OCI-LY1 (cell line): ENCODE measurements around the gene HDGFL3.

Experiments
- H2AFZ ChIP-seq: fragments of 200-600 bp; sonication (generic), shearing (Covaris generic); 2 replicates; pipeline ENCODE4 v1.6.0; 2014; ENCODE audit warnings: antibody characterized with exemption, mild to moderate bottlenecking, low read length
- H3F3A ChIP-seq: fragments of 200-600 bp; sonication (generic), shearing (Covaris generic); 2 replicates; pipeline ENCODE4 v1.6.0; 2014; ENCODE audit warnings: mild to moderate bottlenecking, antibody characterized with exemption, low read length, moderate library complexity; ENCODE audit not compliant: insufficient read depth
- H3K27ac ChIP-seq: fragments of 200-600 bp; sonication (generic); 2 replicates; pipeline ENCODE4 v1.5.1; 2014; ENCODE audit warnings: low read length, mixed run types, mild to moderate bottlenecking, low read depth; ENCODE audit not compliant: poor library complexity, severe bottlenecking
- H3K27me3 ChIP-seq: fragments of 200-600 bp; sonication (generic); 2 replicates; pipeline ENCODE4 v1.6.0; 2014; ENCODE audit warnings: antibody characterized with exemption, mild to moderate bottlenecking, low read length, moderate library complexity; ENCODE audit not compliant: insufficient read depth
- H3K36me3 ChIP-seq: fragments of 200-600 bp; sonication (generic); 2 replicates; pipeline ENCODE4 v1.6.1; 2014; ENCODE audit warnings: mild to moderate bottlenecking, antibody characterized with exemption, low read length, moderate library complexity, mixed read lengths; ENCODE audit not compliant: insufficient read depth
- H3K4me1 ChIP-seq: fragments of 200-600 bp; sonication (generic); 2 replicates; pipeline ENCODE4 v1.5.1; 2014; ENCODE audit warnings: mild to moderate bottlenecking, low read length, moderate library complexity; ENCODE audit not compliant: insufficient read depth, severe bottlenecking
- H3K4me2 ChIP-seq: fragments of 200-600 bp; sonication (generic), shearing (Covaris generic); 2 replicates; pipeline ENCODE4 v1.6.1; 2014; ENCODE audit warnings: low read length
- H3K4me3 ChIP-seq: fragments of 200-600 bp; sonication (generic); 2 replicates; pipeline ENCODE4 v1.5.1; 2014; ENCODE audit warnings: low read length, low read depth, mild to moderate bottlenecking, mixed read lengths; ENCODE audit not compliant: poor library complexity, severe bottlenecking
- H3K79me2 ChIP-seq: fragments of 200-600 bp; shearing (Covaris generic); 2 replicates; pipeline ENCODE4 v1.6.1; 2016; ENCODE audit warnings: mixed run types, low read length, mixed read lengths; ENCODE audit not compliant: insufficient read depth
- H3K9ac ChIP-seq: fragments of 200-600 bp; sonication (generic), shearing (Covaris generic); 2 replicates; pipeline ENCODE4 v1.6.1; 2014; ENCODE audit warnings: mild to moderate bottlenecking, low read length, mixed read lengths
- H3K9me2 ChIP-seq: fragments of 200-600 bp; sonication (generic), shearing (Covaris generic); 2 replicates; pipeline ENCODE4 v1.6.1; 2014; ENCODE audit warnings: low read depth, mild to moderate bottlenecking, low read length, mixed read lengths
- H3K9me3 ChIP-seq: fragments of 200-600 bp; shearing (Covaris generic); 2 replicates; pipeline ENCODE4 v1.6.1; 2014; ENCODE audit warnings: low read length, mixed read lengths
- H4K20me1 ChIP-seq: fragments of 200-600 bp; sonication (generic), shearing (Covaris generic); 2 replicates; pipeline ENCODE4 v1.6.0; 2016; ENCODE audit warnings: mild to moderate bottlenecking, low read length; ENCODE audit not compliant: insufficient read depth
- CTCF ChIP-seq: fragments of 200-600 bp; sonication (generic), shearing (Covaris generic); IDR thresholded peaks from 2 replicates; pipeline ENCODE4 v1.5.1; 2017; ENCODE audit warnings: mild to moderate bottlenecking, antibody characterized with exemption, low read length, moderate library complexity, mixed read lengths
- EZH2 ChIP-seq: fragments of 200-600 bp; sonication (generic), shearing (Covaris generic); IDR thresholded peaks from 2 replicates; pipeline ENCODE4 v1.8.0; 2017; ENCODE audit warnings: borderline replicate concordance, mixed run types, mild to moderate bottlenecking, antibody characterized with exemption, low read length, moderate library complexity, mixed read lengths

Gene HDGFL3

DNA sequence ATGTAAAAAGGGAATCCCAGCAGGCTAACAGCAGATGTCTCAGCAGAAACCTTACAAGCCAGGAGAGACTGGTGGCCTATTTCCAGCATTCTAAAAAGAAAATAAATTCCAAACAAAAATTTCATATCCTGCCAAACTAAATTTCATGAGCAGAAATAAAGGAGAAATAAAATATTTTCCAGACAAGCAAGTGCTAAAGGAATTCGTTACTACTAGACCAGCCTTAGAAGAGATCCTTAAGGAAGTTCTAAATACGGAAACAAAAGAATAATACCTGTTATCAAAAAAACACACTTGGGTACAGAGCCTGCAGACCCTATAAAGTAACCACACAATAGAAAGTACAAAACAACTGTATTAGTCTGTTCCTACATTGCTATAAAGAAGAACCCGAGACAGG lies 41.4 kb downstream of the HDGFL3 start:
- no peak overlapping the region for H3K4me3 ChIP-seq
- H3K4me2 ChIP-seq, result no peak overlapping the region
- no peaks in the 10 kb centered on the region for H3K27me3 ChIP-seq
- H3F3A ChIP-seq, result no peaks in the 10 kb centered on the region
- no peaks in the 10 kb centered on the region for H3K79me2 ChIP-seq
- no peaks in the 10 kb centered on the region for H3K4me1 ChIP-seq
- no peak for TF ChIP-seq CTCF
- TF ChIP-seq EZH2, result no peak
- no peaks in the 10 kb centered on the region for H3K36me3 ChIP-seq
- no peak overlapping the region for H3K27ac ChIP-seq
- no peak overlapping the region for H2AFZ ChIP-seq
- H4K20me1 ChIP-seq, result no peaks in the 10 kb centered on the region
- H3K9me2 ChIP-seq, result no peaks in the 10 kb centered on the region
- H3K9me3 ChIP-seq, result no peaks in the 10 kb centered on the region
- no peak overlapping the region for H3K9ac ChIP-seq

- no peaks in the 10 kb centered on the region for H3K79me2 ChIP-seq
- no peak overlapping the region for H3K9ac ChIP-seq
- H3K27ac ChIP-seq, result no peak overlapping the region
- H3K27me3 ChIP-seq, result no peaks in the 10 kb centered on the region
- H3K36me3 ChIP-seq, result no peaks in the 10 kb centered on the region
- H4K20me1 ChIP-seq, result no peaks in the 10 kb centered on the region
- H2AFZ ChIP-seq, result no peak overlapping the region
- no peaks in the 10 kb centered on the region for H3K9me3 ChIP-seq
- TF ChIP-seq CTCF, result no peak
- no peak for TF ChIP-seq EZH2
- H3K4me3 ChIP-seq, result no peak overlapping the region
- H3K4me1 ChIP-seq, result no peaks in the 10 kb centered on the region
- no peak overlapping the region for H3K4me2 ChIP-seq
- no peaks in the 10 kb centered on the region for H3K9me2 ChIP-seq
- no peaks in the 10 kb centered on the region for H3F3A ChIP-seq
Observed at GRCh38 chr15:83164771-83165404, 42.7 kb downstream of the HDGFL3 start.

DNA sequence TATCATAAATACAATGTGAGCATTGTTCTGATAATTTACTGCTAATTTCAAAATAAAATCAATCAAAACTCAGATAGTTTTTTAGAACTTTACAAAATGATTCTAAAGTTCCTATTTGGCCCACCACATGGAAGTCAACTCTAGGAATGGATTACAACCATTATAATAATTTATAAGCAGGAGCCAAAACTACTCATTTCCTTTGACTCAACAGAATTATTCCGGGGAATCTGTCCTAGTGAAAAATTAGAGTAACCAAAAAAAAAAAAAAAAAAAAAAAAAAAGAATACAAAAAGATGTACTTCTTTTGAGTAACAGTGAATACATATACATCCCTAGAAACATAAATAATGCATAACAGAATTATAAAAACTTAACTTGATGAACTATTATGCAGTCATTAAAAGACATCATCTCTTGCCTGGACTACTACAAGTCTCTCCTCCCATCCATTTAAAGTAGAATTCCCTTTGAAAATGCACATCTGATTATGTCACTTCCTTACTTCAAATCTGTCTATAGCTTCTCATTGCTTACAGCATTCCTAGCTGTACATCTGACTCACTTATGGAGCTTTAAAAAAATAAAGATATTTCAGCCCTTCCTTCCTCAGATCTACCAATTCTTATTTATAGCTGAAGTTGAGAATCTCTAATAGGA lies 43.4 kb downstream of the HDGFL3 start:
- H3K36me3 ChIP-seq, result no peaks in the 10 kb centered on the region
- H3K4me2 ChIP-seq, result no peak overlapping the region
- TF ChIP-seq CTCF (no peak), EZH2 (no peak)

More for the DNA sequence above, 43.4 kb downstream of the HDGFL3 start:
- Histone ChIP-seq H3K79me2 (no peaks in the 10 kb centered on the region), H3F3A (no peaks in the 10 kb centered on the region), H3K27ac (no peak overlapping the region), H3K9me3 (no peaks in the 10 kb centered on the region), H3K4me3 (no peak overlapping the region), H2AFZ (no peak overlapping the region), H3K9ac (no peak overlapping the region), H3K9me2 (no peaks in the 10 kb centered on the region), H4K20me1 (no peaks in the 10 kb centered on the region), H3K27me3 (no peaks in the 10 kb centered on the region), H3K4me1 (no peaks in the 10 kb centered on the region)
